Retinal pigment epithelial cell (primary cell): ENCODE results near the gene GMPR.

ENCODE experiments used
- DNase-seq: peaks from one replicate; pipeline ENCODE4 v3.0.0-alpha.2; 2010; ENCODE audit warnings: low read depth
- H3K4me3 ChIP-seq: 2 replicates; pipeline ENCODE4 v1.5.1; 2011; ENCODE audit warnings: mild to moderate bottlenecking, low read length, control low read depth, moderate library complexity
- TF ChIP-seq, protein P1 (sequence below): conservative IDR thresholded peaks from 2 replicates; pipeline ENCODE4 v1.5.1; 2011; ENCODE audit warnings: low read depth, low read length, control low read depth, inconsistent platforms

GMPR gene

DNA sequence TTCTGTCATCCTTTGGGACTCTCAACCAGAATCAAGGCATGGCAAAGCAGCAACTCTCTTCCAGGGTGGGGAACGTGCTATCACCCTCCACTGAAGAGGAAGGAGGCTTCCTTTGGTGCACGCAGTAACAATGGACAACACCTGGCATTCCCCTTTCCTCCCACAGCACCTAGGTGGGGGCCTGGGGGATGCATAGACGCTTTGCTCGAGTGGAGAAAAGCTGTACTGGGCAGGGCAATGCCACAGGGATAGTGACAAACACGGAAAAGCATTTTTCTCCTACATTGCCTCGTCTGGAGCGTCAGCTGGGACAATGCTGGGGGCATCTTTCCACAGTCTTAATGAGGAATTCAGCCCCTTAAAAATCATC, 82.9 kb downstream of the GMPR start:
- no peak overlapping the region for H3K4me3 ChIP-seq
- DNase-seq = no peak
- TF ChIP-seq, protein P1, sequence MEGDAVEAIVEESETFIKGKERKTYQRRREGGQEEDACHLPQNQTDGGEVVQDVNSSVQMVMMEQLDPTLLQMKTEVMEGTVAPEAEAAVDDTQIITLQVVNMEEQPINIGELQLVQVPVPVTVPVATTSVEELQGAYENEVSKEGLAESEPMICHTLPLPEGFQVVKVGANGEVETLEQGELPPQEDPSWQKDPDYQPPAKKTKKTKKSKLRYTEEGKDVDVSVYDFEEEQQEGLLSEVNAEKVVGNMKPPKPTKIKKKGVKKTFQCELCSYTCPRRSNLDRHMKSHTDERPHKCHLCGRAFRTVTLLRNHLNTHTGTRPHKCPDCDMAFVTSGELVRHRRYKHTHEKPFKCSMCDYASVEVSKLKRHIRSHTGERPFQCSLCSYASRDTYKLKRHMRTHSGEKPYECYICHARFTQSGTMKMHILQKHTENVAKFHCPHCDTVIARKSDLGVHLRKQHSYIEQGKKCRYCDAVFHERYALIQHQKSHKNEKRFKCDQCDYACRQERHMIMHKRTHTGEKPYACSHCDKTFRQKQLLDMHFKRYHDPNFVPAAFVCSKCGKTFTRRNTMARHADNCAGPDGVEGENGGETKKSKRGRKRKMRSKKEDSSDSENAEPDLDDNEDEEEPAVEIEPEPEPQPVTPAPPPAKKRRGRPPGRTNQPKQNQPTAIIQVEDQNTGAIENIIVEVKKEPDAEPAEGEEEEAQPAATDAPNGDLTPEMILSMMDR = no peak

- no peak overlapping the region for H3K4me3 ChIP-seq
- DNase-seq = no peak
- TF ChIP-seq, protein P1 = no peak
Measured at GRCh38 chr6:16321826-16322225, 83.4 kb downstream of the GMPR start.

GRCh38 chr6:16322666-16323312, 84.4 kb downstream of the GMPR start:
- DNase-seq = no peak
- H3K4me3 ChIP-seq = no peak overlapping the region
- TF ChIP-seq, protein P1 = no peak

DNA sequence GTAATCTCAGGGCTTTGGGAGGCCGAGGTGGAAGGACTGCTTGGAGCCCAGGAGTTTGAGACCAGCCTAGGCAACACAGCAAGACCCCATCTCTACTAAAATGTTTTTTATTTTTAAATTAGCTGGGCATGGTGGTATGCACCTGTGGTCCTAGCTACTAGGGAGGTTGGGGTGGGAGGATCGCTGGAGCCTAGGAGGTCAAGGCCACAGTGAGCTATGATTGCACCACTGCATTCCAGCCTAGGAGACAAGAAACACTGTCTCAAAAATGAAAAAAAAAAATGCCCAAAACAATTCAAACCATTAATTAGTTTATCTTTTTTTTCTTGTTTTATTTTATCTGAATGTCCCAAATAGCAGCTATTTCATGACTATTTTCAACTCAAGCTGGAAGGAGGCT, 85.8 kb downstream of the GMPR start:
- no peak overlapping the region for H3K4me3 ChIP-seq
- DNase-seq = no peak

DNA sequence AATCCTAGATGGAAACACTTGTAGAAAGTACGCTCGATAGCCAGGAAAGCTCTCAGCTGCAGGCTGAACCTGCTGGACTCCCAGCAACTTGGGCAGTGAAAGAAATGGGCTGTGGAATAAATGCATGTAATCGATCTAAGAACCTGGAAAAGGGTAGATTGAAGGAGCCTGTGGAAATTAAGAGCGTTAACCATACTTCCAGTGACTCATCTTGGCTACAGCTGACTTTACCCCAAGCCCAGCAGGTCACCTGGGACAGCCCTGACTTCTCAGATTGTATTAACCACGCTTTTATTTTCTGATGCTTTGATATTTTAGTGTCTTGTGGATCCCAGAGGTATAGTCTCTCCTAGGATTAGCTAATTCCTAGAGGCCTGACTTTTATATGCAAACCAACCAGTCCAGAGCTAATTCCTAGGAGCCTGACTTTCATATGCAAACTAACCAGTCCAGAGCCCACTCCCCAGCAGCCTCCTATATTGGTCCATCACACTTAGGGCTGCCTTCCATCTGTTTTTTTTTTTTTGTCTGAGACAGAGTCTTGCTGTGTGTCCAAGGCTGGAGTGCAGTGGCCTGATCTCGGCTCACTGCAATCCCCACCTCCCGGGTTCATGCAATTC, 86.3 kb downstream of the GMPR start:
- TF ChIP-seq, protein P1 = no peak
- DNase-seq = no peak
- no peak overlapping the region for H3K4me3 ChIP-seq

More for the DNA sequence above, 85.8 kb downstream of the GMPR start:
- TF ChIP-seq, protein P1 = no peak

- TF ChIP-seq, protein P1 = no peak
- no peak overlapping the region for H3K4me3 ChIP-seq
- no peak for DNase-seq
Measured at GRCh38 chr6:16326531-16326930, 88.1 kb downstream of the GMPR start.

- TF ChIP-seq, protein P1 = no peak
- no peak overlapping the region for H3K4me3 ChIP-seq
- no peak for DNase-seq
Measured at GRCh38 chr6:16326971-16327776, 88.8 kb downstream of the GMPR start.
